CD4-positive, CD25-positive, alpha-beta regulatory T cell (primary cell): Measurements from ENCODE around the gene PNPLA3. TPM values are rescaled to one million over a fixed set of nuclear protein-coding genes. Genes with fewer than 3 reads are reported as not detected.

Experiments
- ATAC-seq, 2 donors: fragments of 150-1000 bp; cut with Tn5 transposase; one replicate each; pipeline ENCODE4 v1.10.0; 2021; ENCODE audit warnings: low read depth in 2 of 2, moderate number of reproducible peaks in 2 of 2, moderate library complexity in 1 of 2
- DNase-seq, 3 donors: peaks; one replicate each; pipeline versions ENCODE4 v3.0.0 to v3.0.0-alpha.2; 2012 to 2022; ENCODE audit warnings: mixed read lengths in 1 of 3
- H3K27ac ChIP-seq: one replicate; pipeline ENCODE4 v1.7.0; 2013; ENCODE audit warnings: mild to moderate bottlenecking, low read length; ENCODE audit not compliant: insufficient read depth, poor library complexity, severe bottlenecking
- H3K27me3 ChIP-seq: one replicate; pipeline ENCODE4 v1.7.0; 2013; ENCODE audit warnings: low read length; ENCODE audit not compliant: control insufficient read depth, insufficient read depth
- H3K36me3 ChIP-seq: one replicate; pipeline ENCODE4 v1.7.0; 2013; ENCODE audit warnings: mild to moderate bottlenecking, low read length, moderate library complexity; ENCODE audit not compliant: control insufficient read depth, insufficient read depth
- H3K4me1 ChIP-seq: 2 replicates; pipeline ENCODE4 v1.7.0; 2013; ENCODE audit warnings: mild to moderate bottlenecking, low read length; ENCODE audit not compliant: insufficient read depth, control insufficient read depth, poor library complexity, severe bottlenecking
- H3K4me3 ChIP-seq: one replicate; pipeline ENCODE4 v1.7.0; 2013; ENCODE audit warnings: low read depth, mild to moderate bottlenecking, low read length, moderate library complexity
- H3K9me3 ChIP-seq, 2 experiments: 1 replicate in 1 of 2; 2 replicates in 1 of 2; pipeline ENCODE4 v1.7.0; 2013; ENCODE audit warnings: low read length in 2 of 2, mild to moderate bottlenecking in 1 of 2, moderate library complexity in 1 of 2; ENCODE audit not compliant: control insufficient read depth in 2 of 2
- H3K27ac Mint-ChIP-seq, 3 donors: one replicate each; pipeline ENCODE4 v1.8.0; 2020 to 2022; ENCODE audit warnings: mild to moderate bottlenecking in 3 of 3, mixed read lengths in 3 of 3, moderate library complexity in 2 of 3
- H3K27me3 Mint-ChIP-seq: one replicate; pipeline ENCODE4 v1.8.0; 2022; ENCODE audit warnings: mild to moderate bottlenecking, mixed read lengths
- H3K36me3 Mint-ChIP-seq: one replicate; pipeline ENCODE4 v1.8.0; 2020; ENCODE audit warnings: mixed read lengths
- H3K4me1 Mint-ChIP-seq, 4 donors: one replicate each; pipeline ENCODE4 v1.8.0; 2020 to 2022; ENCODE audit warnings: mixed read lengths in 4 of 4, mild to moderate bottlenecking in 1 of 4
- H3K4me3 Mint-ChIP-seq, 4 donors: one replicate each; pipeline ENCODE4 v1.8.0; 2020 to 2022; ENCODE audit warnings: mild to moderate bottlenecking in 4 of 4, mixed read lengths in 4 of 4, moderate library complexity in 3 of 4
- H3K9me3 Mint-ChIP-seq, 7 donors: one replicate each; pipeline ENCODE4 v1.8.0; 2020 to 2022; ENCODE audit warnings: mixed read lengths in 7 of 7, mild to moderate bottlenecking in 3 of 7, moderate library complexity in 2 of 7
- polyA plus RNA-seq, 4 donors: library from polyadenylated mRNA; unstranded; fragments of 300-500 nt; fragmentation: Illumina TruSeq; gene quantifications; one replicate each; pipeline ENCODE4 v1.2.3, GENCODE V29; 2021
- total RNA-seq: library from RNA; stranded (reverse); gene quantifications from one replicate; pipeline ENCODE4 v1.2.3, GENCODE V29; 2022

The PNPLA3 gene
- total and polyA plus RNA-seq, 5 donors from 2014 or later = not detected

- DNase-seq (no peak), ATAC-seq (no peak)
- Mint-ChIP-seq H3K36me3 (peaks cover 3% of the 10 kb centered on the region), H3K27me3 (peaks cover 41% of the 10 kb centered on the region), H3K27ac (no peak overlapping the region), H3K9me3 (peaks cover 0 to 4% (median 0%) of the 10 kb centered on the region in 7 donors), H3K4me3 (no peak overlapping the region), H3K4me1 (peaks cover 0 to 9% (median 4%) of the 10 kb centered on the region in 4 donors)
- H3K27me3 ChIP-seq = no peaks in the 10 kb centered on the region
- H3K27ac ChIP-seq = no peak overlapping the region
- H3K4me3 ChIP-seq = no peak overlapping the region
- H3K4me1 ChIP-seq = peaks cover 9% of the 10 kb centered on the region
- no peaks in the 10 kb centered on the region for H3K9me3 ChIP-seq
- H3K36me3 ChIP-seq = no peaks in the 10 kb centered on the region
Observed at GRCh38 chr22:43928468-43928867, 4.9 kb downstream of the PNPLA3 start.

DNA sequence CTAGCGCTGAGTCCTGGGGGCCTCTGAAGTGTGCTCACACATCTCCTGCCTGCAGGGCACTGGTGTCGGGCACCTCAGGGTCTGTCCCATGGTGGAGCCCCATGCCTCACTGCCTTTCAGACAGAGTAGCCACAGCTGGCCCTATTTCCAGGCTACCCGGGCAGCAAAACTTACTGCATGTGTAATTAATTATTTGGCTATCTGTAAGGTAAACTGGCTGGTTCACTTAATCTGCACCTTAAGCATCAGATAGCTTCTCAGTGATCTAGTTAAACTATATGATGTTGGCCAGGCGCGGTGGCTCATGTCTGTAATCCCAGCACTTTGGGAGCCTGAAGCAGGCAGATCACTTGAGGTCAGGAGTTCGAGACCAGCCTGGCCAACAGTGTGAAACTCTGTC, 5.3 kb downstream of the PNPLA3 start:
- Mint-ChIP-seq H3K4me3 (no peak overlapping the region), H3K27me3 (peaks cover 41% of the 10 kb centered on the region), H3K36me3 (peaks cover 3% of the 10 kb centered on the region), H3K4me1 (peaks cover 0 to 8% (median 4%) of the 10 kb centered on the region in 4 donors), H3K27ac (no peak overlapping the region), H3K9me3 (peaks cover 0 to 4% (median 0%) of the 10 kb centered on the region in 7 donors)
- peaks cover 5% of the 10 kb centered on the region for H3K4me1 ChIP-seq
- no peak for ATAC-seq
- no peak overlapping the region for H3K4me3 ChIP-seq
- DNase-seq = no peak
- H3K9me3 ChIP-seq = no peaks in the 10 kb centered on the region
- no peaks in the 10 kb centered on the region for H3K36me3 ChIP-seq
- no peak overlapping the region for H3K27ac ChIP-seq
- H3K27me3 ChIP-seq = no peaks in the 10 kb centered on the region

GRCh38 chr22:43931771-43932170, 8.2 kb downstream of the PNPLA3 start:
- no peak for ATAC-seq
- Mint-ChIP-seq H3K27me3 (peaks cover 21% of the 10 kb centered on the region), H3K4me3 (no peak overlapping the region), H3K27ac (no peak overlapping the region), H3K9me3 (peaks cover 0 to 4% (median 0%) of the 10 kb centered on the region in 7 donors), H3K4me1 (no peaks in the 10 kb centered on the region), H3K36me3 (peaks cover 3% of the 10 kb centered on the region)
- no peak overlapping the region for H3K4me3 ChIP-seq
- no peak overlapping the region for H3K27ac ChIP-seq
- DNase-seq = no peak
- H3K4me1 ChIP-seq = no peaks in the 10 kb centered on the region
- H3K36me3 ChIP-seq = no peaks in the 10 kb centered on the region
- no peaks in the 10 kb centered on the region for H3K9me3 ChIP-seq
- no peaks in the 10 kb centered on the region for H3K27me3 ChIP-seq

DNA sequence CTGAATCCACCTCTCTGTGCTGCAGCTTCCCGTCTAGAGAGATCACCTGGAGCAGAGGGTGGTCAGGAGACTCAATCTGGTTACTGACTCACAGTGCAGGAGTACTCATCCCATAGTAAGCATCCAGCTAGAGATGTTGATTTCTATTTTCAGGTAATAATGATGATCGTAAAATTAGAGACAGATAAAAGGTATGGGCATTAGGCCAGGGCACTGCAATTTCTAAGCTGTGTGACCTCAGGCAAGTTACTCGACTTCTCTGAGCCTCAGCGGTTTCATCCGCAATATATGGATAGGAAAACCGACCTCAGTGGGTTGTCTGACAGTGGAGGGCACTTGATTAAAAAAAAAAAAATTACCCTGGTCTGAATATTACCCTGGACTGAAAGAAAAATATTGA, 17.8 kb downstream of the PNPLA3 start:
- peaks cover 25% of the 10 kb centered on the region for H3K27me3 Mint-ChIP-seq
- Histone ChIP-seq H3K4me3 (no peak overlapping the region), H3K27me3 (no peaks in the 10 kb centered on the region), H3K9me3 (no peaks in the 10 kb centered on the region), H3K4me1 (no peaks in the 10 kb centered on the region), H3K36me3 (no peaks in the 10 kb centered on the region), H3K27ac (no peak overlapping the region)
- no peak overlapping the region for H3K4me3 Mint-ChIP-seq
- H3K27ac Mint-ChIP-seq = no peak overlapping the region
- peaks cover 0 to 4% (median 3%) of the 10 kb centered on the region in 7 donors for H3K9me3 Mint-ChIP-seq
- DNase-seq = no peak
- no peak for ATAC-seq
- H3K4me1 Mint-ChIP-seq = peaks cover 0 to 7% (median 2%) of the 10 kb centered on the region in 4 donors
- H3K36me3 Mint-ChIP-seq = no peaks in the 10 kb centered on the region

DNA sequence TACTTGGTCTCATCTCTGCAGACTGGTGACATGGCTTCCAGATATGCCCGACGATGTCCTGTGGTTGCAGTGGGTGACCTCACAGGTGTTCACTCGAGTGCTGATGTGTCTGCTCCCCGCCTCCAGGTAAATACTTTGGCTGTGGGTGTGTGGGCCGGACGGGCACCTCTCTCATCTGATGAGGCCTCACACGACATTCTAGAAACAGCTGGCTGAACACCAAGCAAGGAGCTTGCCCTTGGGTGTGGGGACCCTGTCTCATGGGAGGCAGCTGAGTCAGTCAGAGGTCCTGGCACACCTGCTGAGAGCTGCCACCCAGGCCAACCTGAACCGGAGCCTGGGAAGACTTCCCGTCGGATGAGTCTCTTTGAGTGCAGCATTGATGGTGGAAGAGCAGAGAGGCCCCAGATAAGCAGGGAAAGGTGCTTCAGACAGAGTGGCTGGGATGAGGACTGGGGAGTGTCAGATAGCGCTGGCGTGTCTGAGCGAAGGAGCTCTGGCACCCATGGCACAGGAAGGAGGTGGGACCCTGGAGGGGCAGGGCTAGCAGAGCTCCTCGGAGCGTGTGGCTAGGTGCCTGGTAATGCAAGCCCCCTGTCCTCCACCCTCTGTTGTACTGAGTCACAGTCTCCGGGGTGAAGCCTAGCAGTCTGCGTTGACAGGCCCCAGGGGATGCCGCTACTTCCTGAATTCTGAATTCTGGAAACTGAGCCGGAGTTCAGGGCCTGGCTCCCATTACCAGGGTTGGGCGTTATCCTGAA, 21.2 kb downstream of the PNPLA3 start:
- H3K36me3 Mint-ChIP-seq = no peaks in the 10 kb centered on the region
- Histone ChIP-seq H3K27me3 (no peaks in the 10 kb centered on the region), H3K4me3 (no peak overlapping the region), H3K27ac (no peak overlapping the region), H3K36me3 (no peaks in the 10 kb centered on the region), H3K9me3 (no peaks in the 10 kb centered on the region), H3K4me1 (no peaks in the 10 kb centered on the region)
- no peak overlapping the region for H3K27ac Mint-ChIP-seq
- H3K9me3 Mint-ChIP-seq = peaks cover 0 to 4% (median 1%) of the 10 kb centered on the region in 7 donors
- peaks cover 0 to 7% (median 2%) of the 10 kb centered on the region in 4 donors for H3K4me1 Mint-ChIP-seq
- ATAC-seq (no peak), DNase-seq (no peak)
- peaks cover 31% of the 10 kb centered on the region for H3K27me3 Mint-ChIP-seq
- H3K4me3 Mint-ChIP-seq = no peak overlapping the region

- H3K9me3 Mint-ChIP-seq = peaks cover 0 to 4% (median 1%) of the 10 kb centered on the region in 7 donors
Observed at GRCh38 chr22:43945632-43946383, 22.2 kb downstream of the PNPLA3 start.

GRCh38 chr22:43946384-43946667, 22.7 kb downstream of the PNPLA3 start:
- Histone ChIP-seq H3K27me3 (no peaks in the 10 kb centered on the region), H3K4me3 (no peak overlapping the region), H3K4me1 (no peaks in the 10 kb centered on the region), H3K27ac (no peak overlapping the region), H3K36me3 (no peaks in the 10 kb centered on the region), H3K9me3 (no peaks in the 10 kb centered on the region)
- no peaks in the 10 kb centered on the region for H3K36me3 Mint-ChIP-seq
- H3K27me3 Mint-ChIP-seq = peaks cover 23% of the 10 kb centered on the region
- DNase-seq = no peak
- H3K9me3 Mint-ChIP-seq = peaks cover 0 to 4% (median 3%) of the 10 kb centered on the region in 7 donors
- no peak overlapping the region for H3K27ac Mint-ChIP-seq
- ATAC-seq = no peak
- no peak overlapping the region for H3K4me3 Mint-ChIP-seq
- H3K4me1 Mint-ChIP-seq = peaks cover 0 to 7% (median 2%) of the 10 kb centered on the region in 4 donors

More at GRCh38 chr22:43945632-43946383, 22.2 kb downstream of the PNPLA3 start:
- no peak overlapping the region for H3K27ac Mint-ChIP-seq
- no peak overlapping the region for H3K4me3 Mint-ChIP-seq
- H3K27me3 ChIP-seq = no peaks in the 10 kb centered on the region
- no peak overlapping the region for H3K27ac ChIP-seq
- DNase-seq (peak; percentile 32 to 75 (median 47)), ATAC-seq (peak; percentile 88)
- H3K36me3 Mint-ChIP-seq = no peaks in the 10 kb centered on the region
- no peaks in the 10 kb centered on the region for H3K36me3 ChIP-seq
- H3K9me3 ChIP-seq = no peaks in the 10 kb centered on the region
- no peak overlapping the region for H3K4me3 ChIP-seq
- peaks cover 25% of the 10 kb centered on the region for H3K27me3 Mint-ChIP-seq
- no peaks in the 10 kb centered on the region for H3K4me1 ChIP-seq
- peaks cover 0 to 7% (median 2%) of the 10 kb centered on the region in 4 donors for H3K4me1 Mint-ChIP-seq
